GM19025 (cell line): Measurements from ENCODE around the gene LDB2.

Source experiments
- ATAC-seq: cut with Tn5 transposase; IDR thresholded peaks from one replicate; pipeline ENCODE4 v1.9.1; 2021; ENCODE audit warnings: mild to moderate bottlenecking, low read depth, moderate library complexity; ENCODE audit not compliant: unreplicated experiment

LDB2 gene

GRCh38 chr4:16887887-16888286, 10.6 kb downstream of the LDB2 start:
- no peak for ATAC-seq

- ATAC-seq = no peak
Measured at GRCh38 chr4:16884673-16885460, 13.6 kb downstream of the LDB2 start.

- no peak for ATAC-seq
Measured at GRCh38 chr4:16883806-16884205, 14.6 kb downstream of the LDB2 start.

- ATAC-seq = no peak
Measured at GRCh38 chr4:16881151-16881884, 17.1 kb downstream of the LDB2 start.

DNA sequence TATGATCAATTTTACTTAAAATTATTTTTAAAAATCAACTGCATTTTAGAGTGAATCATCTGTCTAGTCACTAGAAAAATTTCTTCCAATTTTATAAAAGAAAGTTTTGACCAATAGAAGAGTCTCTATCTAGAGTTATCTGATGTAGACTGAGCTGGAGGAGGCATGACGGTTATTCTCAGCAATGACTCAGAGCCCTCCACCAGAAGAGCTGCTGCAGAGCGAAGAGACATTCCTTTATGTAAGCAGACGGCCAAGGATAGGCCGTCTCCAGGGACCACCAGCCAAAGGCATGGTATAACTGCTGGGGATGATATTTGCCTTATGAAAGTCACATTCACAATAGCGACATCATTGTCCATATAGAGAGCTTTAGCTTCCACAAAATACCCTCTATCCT, 23.0 kb downstream of the LDB2 start:
- ATAC-seq = no peak

- no peak for ATAC-seq
Measured at GRCh38 chr4:16869594-16870245, 28.7 kb downstream of the LDB2 start.

GRCh38 chr4:16868674-16869073, 29.8 kb downstream of the LDB2 start:
- no peak for ATAC-seq

DNA sequence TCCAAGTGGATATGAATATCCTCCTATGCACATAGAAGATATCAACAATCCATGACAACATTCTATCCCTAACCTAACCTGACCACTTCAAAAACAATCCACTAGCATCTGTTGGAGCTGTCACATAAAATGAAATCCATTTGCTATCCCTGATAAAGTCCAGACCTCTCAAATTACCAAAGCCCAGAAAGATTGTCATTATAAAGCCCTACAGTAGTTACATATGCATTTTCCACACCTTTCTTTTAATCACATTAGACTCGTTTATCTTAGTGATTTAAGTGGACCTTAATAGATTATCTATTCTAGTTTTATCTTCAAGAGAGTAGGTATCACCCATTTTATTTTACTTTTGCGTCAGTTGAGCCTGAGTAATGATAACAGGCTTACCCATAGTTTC, 30.6 kb downstream of the LDB2 start:
- ATAC-seq = no peak

DNA sequence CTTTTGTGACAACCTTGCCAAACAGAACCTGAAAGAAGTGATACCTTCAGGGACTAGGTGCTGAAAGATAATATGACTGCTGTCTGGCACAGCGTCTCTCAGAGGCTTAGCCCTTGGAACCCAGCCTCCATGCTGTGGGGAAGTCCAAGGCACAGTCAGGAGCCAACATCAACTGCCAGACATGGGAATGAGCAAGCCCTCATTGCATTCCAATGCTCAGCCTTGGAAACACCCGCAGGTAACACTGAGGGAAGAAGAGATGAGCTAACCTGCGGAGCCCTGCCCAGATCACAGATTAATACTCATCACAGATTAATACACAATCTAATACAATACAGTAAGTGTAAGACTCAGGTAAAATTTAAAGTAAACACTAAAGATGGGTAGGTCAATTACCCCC, 31.5 kb downstream of the LDB2 start:
- no peak for ATAC-seq

- no peak for ATAC-seq
Measured at GRCh38 chr4:16865897-16866283, 32.6 kb downstream of the LDB2 start.

- no peak for ATAC-seq
Measured at GRCh38 chr4:16865209-16865896, 33.1 kb downstream of the LDB2 start.

GRCh38 chr4:16864199-16864598, 34.2 kb downstream of the LDB2 start:
- ATAC-seq = no peak

DNA sequence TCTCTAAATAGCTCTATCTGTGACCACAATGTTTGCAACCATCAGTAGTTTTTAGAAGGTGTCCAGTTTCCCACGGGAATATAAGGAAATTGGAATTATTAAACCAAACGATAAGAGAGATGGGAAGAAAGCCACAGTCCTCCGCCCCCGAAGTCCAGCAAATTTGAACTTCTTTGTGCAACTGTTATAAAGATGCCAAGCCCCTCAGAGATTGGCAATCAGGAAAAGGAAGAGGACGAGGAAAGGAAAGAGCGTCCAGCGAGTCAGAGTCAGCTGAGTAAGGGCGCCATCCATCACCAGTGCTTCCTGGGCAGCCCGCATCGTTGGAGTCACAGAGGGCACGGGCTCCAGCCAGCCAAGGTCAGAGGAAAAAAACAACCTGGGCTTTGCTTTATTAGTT, 35.7 kb downstream of the LDB2 start:
- no peak for ATAC-seq

DNA sequence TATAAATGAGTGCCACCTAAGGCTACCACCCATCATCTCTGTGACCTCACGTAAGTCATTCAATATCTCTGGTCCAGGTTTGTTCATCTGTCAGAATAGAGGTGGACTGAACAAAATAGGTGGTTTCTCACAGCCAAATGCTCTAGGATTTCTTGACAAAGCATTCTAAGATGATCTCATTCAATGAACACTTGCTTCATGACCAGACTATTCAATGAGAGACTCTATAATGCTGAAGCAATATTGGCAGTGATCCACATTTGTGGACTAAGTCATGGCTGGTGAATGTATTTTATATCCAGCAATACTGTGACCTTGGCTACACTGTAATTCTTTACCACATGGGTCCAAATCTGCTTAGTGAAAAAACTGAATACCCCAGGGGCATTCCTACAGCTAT, 37.9 kb downstream of the LDB2 start:
- no peak for ATAC-seq

DNA sequence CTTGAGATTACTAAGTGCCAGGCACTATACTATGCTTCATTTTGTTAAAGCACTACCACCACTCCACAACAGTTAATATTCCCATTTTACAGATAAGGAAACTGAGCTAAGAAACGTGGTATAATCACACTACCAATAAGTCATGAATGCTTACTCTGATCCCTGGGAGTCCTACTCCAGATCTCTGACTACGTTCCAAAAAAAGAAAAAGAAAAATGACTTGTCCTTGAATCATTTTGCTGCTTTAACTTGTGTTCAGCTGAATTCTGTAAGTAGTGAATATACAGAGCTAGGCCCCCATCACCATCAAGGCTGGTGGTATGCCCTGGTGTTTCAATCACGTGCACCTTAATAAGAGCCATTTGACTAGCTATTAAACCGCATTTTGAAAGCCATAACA, 39.4 kb downstream of the LDB2 start:
- no peak for ATAC-seq

DNA sequence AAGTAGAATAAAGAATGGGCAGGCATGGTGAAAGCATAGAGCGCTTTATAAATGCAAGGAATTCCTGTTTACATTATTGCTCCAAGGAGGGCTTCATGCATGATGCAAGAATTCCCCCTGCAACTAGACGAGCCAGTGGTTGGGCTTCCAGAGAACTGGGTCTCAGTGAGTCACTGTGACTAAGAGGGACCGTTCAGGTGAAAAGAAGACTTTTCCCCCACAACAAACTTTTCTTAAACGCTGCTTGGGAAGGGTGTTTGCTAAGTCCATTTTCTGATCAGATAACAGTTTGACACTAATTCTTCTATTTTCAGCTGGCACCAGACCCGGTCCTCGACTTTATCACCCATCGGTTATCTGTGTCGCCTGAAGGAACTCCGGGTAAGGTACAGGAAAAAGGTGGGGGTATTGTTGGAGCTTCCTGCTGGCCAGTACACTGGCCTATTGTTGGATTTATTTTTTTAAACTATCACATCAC, 40.1 kb downstream of the LDB2 start:
- ATAC-seq = no peak

GRCh38 chr4:16857425-16857824, 41.0 kb downstream of the LDB2 start:
- ATAC-seq = no peak

- no peak for ATAC-seq
Measured at GRCh38 chr4:16853640-16854039, 44.8 kb downstream of the LDB2 start.

- ATAC-seq = no peak
Measured at GRCh38 chr4:16852644-16853043, 45.8 kb downstream of the LDB2 start.

DNA sequence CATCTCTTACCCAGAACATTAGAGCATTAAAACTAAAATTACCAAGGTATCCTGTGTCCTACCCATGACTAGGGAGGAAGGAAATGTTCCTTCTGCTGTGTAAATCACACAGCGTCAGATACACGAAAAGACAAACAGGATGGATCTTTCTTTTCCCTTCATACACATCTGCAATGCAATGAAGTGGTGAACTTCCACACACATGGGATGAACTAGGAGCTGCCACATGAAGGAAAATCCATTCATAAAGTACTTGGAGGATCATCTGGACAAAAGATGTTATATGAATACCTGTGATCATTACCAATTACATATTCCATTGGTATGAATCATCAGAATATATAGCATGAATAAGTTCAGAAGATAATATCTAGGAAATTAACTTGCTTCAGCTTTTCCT, 46.2 kb downstream of the LDB2 start:
- ATAC-seq = no peak

- ATAC-seq = no peak
Measured at GRCh38 chr4:16846540-16847117, 51.8 kb downstream of the LDB2 start.
